Liver (tissue), 9 donors: ENCODE data around the gene SEMG2. TPM values are rescaled to one million over a fixed set of nuclear protein-coding genes. Genes with fewer than 3 reads are reported as not detected.

Experiments used
- DNase-seq: peaks from one replicate; pipeline ENCODE4 v3.0.0-alpha.2; 2017; ENCODE audit warnings: low spot score
- H3K27ac ChIP-seq, 2 donors: one replicate each; pipeline ENCODE4 v1.7.0; 2013; ENCODE audit warnings: inconsistent platforms in 2 of 2, low read length in 2 of 2, control low read depth in 1 of 2, low read depth in 1 of 2, mild to moderate bottlenecking in 1 of 2
- H3K27me3 ChIP-seq, 4 donors: one replicate each; pipeline versions ENCODE4 v1.6.1 to v1.7.0; 2013; ENCODE audit warnings: low read length in 3 of 4, inconsistent platforms in 1 of 4, mild to moderate bottlenecking in 1 of 4, moderate library complexity in 1 of 4; ENCODE audit not compliant: control insufficient read depth in 4 of 4, insufficient read depth in 4 of 4
- H3K36me3 ChIP-seq, 4 donors: one replicate each; pipeline versions ENCODE4 v1.6.1 to v1.7.0; 2013; ENCODE audit warnings: low read length in 3 of 4, mild to moderate bottlenecking in 3 of 4, low read depth in 1 of 4, moderate library complexity in 1 of 4; ENCODE audit not compliant: control insufficient read depth in 4 of 4, insufficient read depth in 3 of 4
- H3K4me1 ChIP-seq, 4 donors: one replicate each; pipeline versions ENCODE4 v1.6.1 to v1.7.0; 2013; ENCODE audit warnings: low read length in 3 of 4, mild to moderate bottlenecking in 3 of 4, moderate library complexity in 1 of 4; ENCODE audit not compliant: control insufficient read depth in 4 of 4, insufficient read depth in 4 of 4
- H3K4me3 ChIP-seq, 3 donors: one replicate each; pipeline versions ENCODE4 v1.6.1 to v1.7.0; 2013; ENCODE audit warnings: low read length in 3 of 3, control low read depth in 1 of 3, low read depth in 1 of 3, mild to moderate bottlenecking in 1 of 3
- H3K9ac ChIP-seq, 2 donors: one replicate each; pipeline ENCODE4 v1.7.0; 2013; ENCODE audit warnings: low read length in 2 of 2, mild to moderate bottlenecking in 2 of 2, moderate library complexity in 2 of 2, control low read depth in 1 of 2, low read depth in 1 of 2
- H3K9me3 ChIP-seq, 4 donors: one replicate each; pipeline versions ENCODE4 v1.6.1 to v1.7.0; 2013; ENCODE audit warnings: low read length in 3 of 4; ENCODE audit not compliant: control insufficient read depth in 4 of 4
- EGR1 ChIP-seq, 2 donors: IDR thresholded peaks; 2 replicates each; pipeline ENCODE4 v1.6.1; 2016 to 2018; ENCODE audit warnings: antibody characterized with exemption in 2 of 2, low read depth in 2 of 2
- FOXA1 ChIP-seq: IDR thresholded peaks from 2 replicates; pipeline ENCODE4 v1.6.1; 2016; ENCODE audit warnings: antibody characterized with exemption
- FOXA2 ChIP-seq: IDR thresholded peaks from 2 replicates; pipeline ENCODE4 v1.6.1; 2016; ENCODE audit warnings: antibody characterized with exemption
- GABPA ChIP-seq, 2 donors: IDR thresholded peaks in 1 of 2; conservative IDR thresholded peaks in 1 of 2; 2 replicates each; pipeline ENCODE4 v1.6.1; 2016; ENCODE audit warnings: antibody characterized with exemption in 2 of 2, mild to moderate bottlenecking in 1 of 2, moderate library complexity in 1 of 2
- HNF4A ChIP-seq, 2 donors: conservative IDR thresholded peaks; 2 replicates each; pipeline ENCODE4 v1.6.1; 2016; ENCODE audit warnings: antibody characterized with exemption in 2 of 2, mild to moderate bottlenecking in 2 of 2
- HNF4G ChIP-seq: IDR thresholded peaks from 2 replicates; pipeline ENCODE4 v1.6.1; 2016; ENCODE audit warnings: antibody characterized with exemption
- JUND ChIP-seq, 2 donors: IDR thresholded peaks; 2 replicates each; pipeline ENCODE4 v1.6.1; 2016; ENCODE audit warnings: antibody characterized with exemption in 2 of 2
- NR2F2 ChIP-seq: IDR thresholded peaks from 2 replicates; pipeline ENCODE4 v1.6.1; 2016; ENCODE audit warnings: antibody characterized with exemption
- RAD21 ChIP-seq, 2 donors: IDR thresholded peaks; 2 replicates each; pipeline ENCODE4 v1.6.1; 2016; ENCODE audit warnings: antibody characterized with exemption in 2 of 2, mild to moderate bottlenecking in 2 of 2
- RXRA ChIP-seq, 2 donors: IDR thresholded peaks; 2 replicates each; pipeline ENCODE4 v1.6.1; 2017 to 2018; ENCODE audit warnings: antibody characterized with exemption in 2 of 2, mild to moderate bottlenecking in 1 of 2
- SP1 ChIP-seq: IDR thresholded peaks from 2 replicates; pipeline ENCODE4 v1.6.1; 2018; ENCODE audit warnings: antibody characterized with exemption, mild to moderate bottlenecking
- TAF1 ChIP-seq: conservative IDR thresholded peaks from 2 replicates; pipeline ENCODE4 v1.6.1; 2016; ENCODE audit warnings: antibody characterized with exemption, mild to moderate bottlenecking
- YY1 ChIP-seq: IDR thresholded peaks from 2 replicates; pipeline ENCODE4 v1.6.1; 2016; ENCODE audit warnings: antibody characterized with exemption, mild to moderate bottlenecking
- WGBS: extraction: QIAGEN DNeasy Blood & Tissue Kit; methylation state at CpG from one replicate; pipeline ENCODE4 v1.1.7; 2013; 5-methylcytosine and 5-hydroxymethylcytosine counted together
- polyA plus RNA-seq, 2 donors: library from polyadenylated mRNA; stranded (reverse) in 1 of 2; unstranded in 1 of 2; fragments of 200-250 nt in 1 of 2; fragments of >200 nt in 1 of 2; fragmentation: Nextera tagmentation in 1 of 2; extraction: Ambion mirVana in 1 of 2; gene quantifications; one replicate each; pipeline versions ENCODE4 v1.2.1 to v1.2.3, GENCODE V29; 2013 to 2015
- total RNA-seq, 2 donors: library from RNA; depleted of rRNA; stranded (reverse); fragments of >200 nt; gene quantifications; one replicate each; pipeline ENCODE4 v1.2.3, GENCODE V29; 2014
- TF ChIP-seq, protein P1 (sequence below): IDR thresholded peaks from 2 replicates; pipeline ENCODE4 v1.6.1; 2016; ENCODE audit warnings: antibody characterized with exemption
- TF ChIP-seq, protein P2 (sequence below): IDR thresholded peaks from 2 replicates; pipeline ENCODE4 v1.6.1; 2016; ENCODE audit warnings: antibody characterized with exemption
- TF ChIP-seq, protein P3 (sequence below): IDR thresholded peaks from 2 replicates; pipeline ENCODE4 v1.6.1; 2016; ENCODE audit warnings: antibody characterized with exemption, mild to moderate bottlenecking
- TF ChIP-seq, protein P4 (sequence below): IDR thresholded peaks from 2 replicates; pipeline ENCODE4 v1.6.1; 2016; ENCODE audit warnings: antibody characterized with exemption
- TF ChIP-seq, protein P5 (sequence below): fragments of 150-350 bp; IDR thresholded peaks from 2 replicates; pipeline ENCODE4 v1.5.1; 2017; ENCODE audit warnings: improper control_type of control experiment, low read depth, low read length; ENCODE audit not compliant: missing input control
- donor health status: healthy.
- donor health status: healthy.
- donor health status: healthy.
- donor health status: healthy.
- donor health status: healthy.

The SEMG2 gene
- total and polyA plus RNA-seq, 4 donors = not detected

DNA sequence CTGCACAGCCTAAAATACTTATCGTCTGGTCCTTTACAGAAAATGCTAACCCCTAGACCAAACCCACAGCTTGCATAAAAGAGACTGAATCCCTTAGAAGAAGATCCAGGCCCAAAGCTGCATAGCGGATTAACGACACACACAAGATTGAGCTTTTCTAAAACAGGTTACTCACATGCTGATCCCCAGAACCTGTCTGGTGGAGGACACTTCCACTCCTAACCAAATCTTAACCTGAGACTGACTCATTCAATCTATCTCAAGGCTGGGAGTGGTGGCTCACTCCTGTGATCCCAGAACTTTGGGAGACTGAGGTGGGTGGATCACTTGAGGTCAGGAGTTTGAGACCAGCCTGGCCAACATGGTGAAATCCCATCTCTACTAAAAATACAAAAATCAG is 36.0 kb downstream of the SEMG2 start:
- Histone ChIP-seq H3K9me3 (no peaks in the 10 kb centered on the region), H3K27me3 (no peaks in the 10 kb centered on the region), H3K9ac (no peak overlapping the region), H3K36me3 (no peaks in the 10 kb centered on the region), H3K4me3 (no peak overlapping the region), H3K27ac (no peak overlapping the region), H3K4me1 (peaks cover 2 to 33% (median 17%) of the 10 kb centered on the region in 4 donors)
- no peak for DNase-seq
- TF ChIP-seq HNF4G (no peak), TAF1 (no peak), FOXA2 (no peak)
- TF ChIP-seq, protein P1, sequence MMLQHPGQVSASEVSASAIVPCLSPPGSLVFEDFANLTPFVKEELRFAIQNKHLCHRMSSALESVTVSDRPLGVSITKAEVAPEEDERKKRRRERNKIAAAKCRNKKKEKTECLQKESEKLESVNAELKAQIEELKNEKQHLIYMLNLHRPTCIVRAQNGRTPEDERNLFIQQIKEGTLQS = no peak
- TF ChIP-seq, protein P2, sequence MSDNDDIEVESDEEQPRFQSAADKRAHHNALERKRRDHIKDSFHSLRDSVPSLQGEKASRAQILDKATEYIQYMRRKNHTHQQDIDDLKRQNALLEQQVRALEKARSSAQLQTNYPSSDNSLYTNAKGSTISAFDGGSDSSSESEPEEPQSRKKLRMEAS = no peak
- 79% methylated on average over 3 of the region's 3 CpGs for WGBS

DNA sequence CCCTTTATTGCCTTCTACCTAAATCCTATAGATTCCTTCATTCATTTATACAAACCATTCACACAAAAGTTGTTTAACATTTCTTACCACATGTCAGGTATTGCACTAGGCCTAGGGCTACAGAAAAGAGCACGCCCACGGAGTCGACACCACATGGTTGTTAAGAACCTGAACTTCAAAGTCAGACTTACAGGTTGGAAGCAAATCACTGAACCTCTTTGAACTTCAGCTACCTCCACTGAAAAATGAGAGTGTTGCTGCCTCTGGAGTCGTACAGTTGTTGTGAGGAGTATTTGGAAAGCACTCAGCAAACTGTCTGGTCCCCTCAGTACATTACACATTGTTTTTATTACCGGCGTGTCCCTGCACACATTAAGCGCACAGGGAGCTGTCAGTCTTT is 36.5 kb downstream of the SEMG2 start:
- Histone ChIP-seq H3K4me1 (peaks cover 2 to 27% (median 16%) of the 10 kb centered on the region in 4 donors), H3K27ac (no peak overlapping the region), H3K36me3 (no peaks in the 10 kb centered on the region), H3K9ac (no peak overlapping the region), H3K9me3 (no peaks in the 10 kb centered on the region), H3K4me3 (no peak overlapping the region), H3K27me3 (no peaks in the 10 kb centered on the region)
- DNase-seq = no peak
- TF ChIP-seq HNF4G (no peak), SP1 (no peak), RXRA (IDR thresholded peaks at IDR 0.05) (no peak), FOXA1 (no peak), RAD21 (IDR thresholded peaks at IDR 0.05) (no peak), NR2F2 (no peak), GABPA (IDR thresholded peaks at IDR 0.05 in 1 of 2, conservative IDR thresholded peaks at IDR 0.05 in 1 of 2) (no peak), TAF1 (no peak), EGR1 (IDR thresholded peaks at IDR 0.05; ENCODE audit: low read depth in 2 of 2) (no peak), FOXA2 (no peak), YY1 (no peak), HNF4A (conservative IDR thresholded peaks at IDR 0.05) (no peak), JUND (IDR thresholded peaks at IDR 0.05) (no peak)
- TF ChIP-seq, protein P3, sequence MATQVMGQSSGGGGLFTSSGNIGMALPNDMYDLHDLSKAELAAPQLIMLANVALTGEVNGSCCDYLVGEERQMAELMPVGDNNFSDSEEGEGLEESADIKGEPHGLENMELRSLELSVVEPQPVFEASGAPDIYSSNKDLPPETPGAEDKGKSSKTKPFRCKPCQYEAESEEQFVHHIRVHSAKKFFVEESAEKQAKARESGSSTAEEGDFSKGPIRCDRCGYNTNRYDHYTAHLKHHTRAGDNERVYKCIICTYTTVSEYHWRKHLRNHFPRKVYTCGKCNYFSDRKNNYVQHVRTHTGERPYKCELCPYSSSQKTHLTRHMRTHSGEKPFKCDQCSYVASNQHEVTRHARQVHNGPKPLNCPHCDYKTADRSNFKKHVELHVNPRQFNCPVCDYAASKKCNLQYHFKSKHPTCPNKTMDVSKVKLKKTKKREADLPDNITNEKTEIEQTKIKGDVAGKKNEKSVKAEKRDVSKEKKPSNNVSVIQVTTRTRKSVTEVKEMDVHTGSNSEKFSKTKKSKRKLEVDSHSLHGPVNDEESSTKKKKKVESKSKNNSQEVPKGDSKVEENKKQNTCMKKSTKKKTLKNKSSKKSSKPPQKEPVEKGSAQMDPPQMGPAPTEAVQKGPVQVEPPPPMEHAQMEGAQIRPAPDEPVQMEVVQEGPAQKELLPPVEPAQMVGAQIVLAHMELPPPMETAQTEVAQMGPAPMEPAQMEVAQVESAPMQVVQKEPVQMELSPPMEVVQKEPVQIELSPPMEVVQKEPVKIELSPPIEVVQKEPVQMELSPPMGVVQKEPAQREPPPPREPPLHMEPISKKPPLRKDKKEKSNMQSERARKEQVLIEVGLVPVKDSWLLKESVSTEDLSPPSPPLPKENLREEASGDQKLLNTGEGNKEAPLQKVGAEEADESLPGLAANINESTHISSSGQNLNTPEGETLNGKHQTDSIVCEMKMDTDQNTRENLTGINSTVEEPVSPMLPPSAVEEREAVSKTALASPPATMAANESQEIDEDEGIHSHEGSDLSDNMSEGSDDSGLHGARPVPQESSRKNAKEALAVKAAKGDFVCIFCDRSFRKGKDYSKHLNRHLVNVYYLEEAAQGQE = no peak
- TF ChIP-seq, protein P4, sequence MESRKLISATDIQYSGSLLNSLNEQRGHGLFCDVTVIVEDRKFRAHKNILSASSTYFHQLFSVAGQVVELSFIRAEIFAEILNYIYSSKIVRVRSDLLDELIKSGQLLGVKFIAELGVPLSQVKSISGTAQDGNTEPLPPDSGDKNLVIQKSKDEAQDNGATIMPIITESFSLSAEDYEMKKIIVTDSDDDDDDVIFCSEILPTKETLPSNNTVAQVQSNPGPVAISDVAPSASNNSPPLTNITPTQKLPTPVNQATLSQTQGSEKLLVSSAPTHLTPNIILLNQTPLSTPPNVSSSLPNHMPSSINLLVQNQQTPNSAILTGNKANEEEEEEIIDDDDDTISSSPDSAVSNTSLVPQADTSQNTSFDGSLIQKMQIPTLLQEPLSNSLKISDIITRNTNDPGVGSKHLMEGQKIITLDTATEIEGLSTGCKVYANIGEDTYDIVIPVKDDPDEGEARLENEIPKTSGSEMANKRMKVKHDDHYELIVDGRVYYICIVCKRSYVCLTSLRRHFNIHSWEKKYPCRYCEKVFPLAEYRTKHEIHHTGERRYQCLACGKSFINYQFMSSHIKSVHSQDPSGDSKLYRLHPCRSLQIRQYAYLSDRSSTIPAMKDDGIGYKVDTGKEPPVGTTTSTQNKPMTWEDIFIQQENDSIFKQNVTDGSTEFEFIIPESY = no peak
- TF ChIP-seq, protein P5, sequence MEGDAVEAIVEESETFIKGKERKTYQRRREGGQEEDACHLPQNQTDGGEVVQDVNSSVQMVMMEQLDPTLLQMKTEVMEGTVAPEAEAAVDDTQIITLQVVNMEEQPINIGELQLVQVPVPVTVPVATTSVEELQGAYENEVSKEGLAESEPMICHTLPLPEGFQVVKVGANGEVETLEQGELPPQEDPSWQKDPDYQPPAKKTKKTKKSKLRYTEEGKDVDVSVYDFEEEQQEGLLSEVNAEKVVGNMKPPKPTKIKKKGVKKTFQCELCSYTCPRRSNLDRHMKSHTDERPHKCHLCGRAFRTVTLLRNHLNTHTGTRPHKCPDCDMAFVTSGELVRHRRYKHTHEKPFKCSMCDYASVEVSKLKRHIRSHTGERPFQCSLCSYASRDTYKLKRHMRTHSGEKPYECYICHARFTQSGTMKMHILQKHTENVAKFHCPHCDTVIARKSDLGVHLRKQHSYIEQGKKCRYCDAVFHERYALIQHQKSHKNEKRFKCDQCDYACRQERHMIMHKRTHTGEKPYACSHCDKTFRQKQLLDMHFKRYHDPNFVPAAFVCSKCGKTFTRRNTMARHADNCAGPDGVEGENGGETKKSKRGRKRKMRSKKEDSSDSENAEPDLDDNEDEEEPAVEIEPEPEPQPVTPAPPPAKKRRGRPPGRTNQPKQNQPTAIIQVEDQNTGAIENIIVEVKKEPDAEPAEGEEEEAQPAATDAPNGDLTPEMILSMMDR = no peak
- TF ChIP-seq, protein P2 = no peak
- TF ChIP-seq, protein P1 = no peak
- 93% methylated on average over 7 of the region's 7 CpGs for WGBS
